ENCODE measurements around the gene GYS1.
"Not testable (repeated sequence)": the region's sequence is repeated elsewhere in the genome, so short reads cannot be mapped to it uniquely, and the experiment has no call there.

The GYS1 gene

GRCh38 chr19:48925240-48925843 is 67.8 kb downstream of the GYS1 start:
- no peak for TF ChIP-seq CTCF (IDR thresholded peaks at IDR 0.05)
- Histone ChIP-seq H3K4me1 (peaks cover 0 to 11% (median 3%) of the 10 kb centered on the region in 4 donors), H3K27me3 (no peaks in the 10 kb centered on the region), H3K9me3 (no peaks in the 10 kb centered on the region), H3K4me3 (no peak overlapping the region), H3K36me3 (peaks cover 14 to 37% (median 31%) of the 10 kb centered on the region in 3 donors), H3K27ac (peak overlapping the region in 1 of 2 donors; percentile 11)
- no peak for DNase-seq
- intact Hi-C loops (cut with DNase I; ENCODE audit: low total_unique reads) = no loop called here

- intact Hi-C loops (cut with DNase I; ENCODE audit: low total_unique reads) = no loop called here
- Histone ChIP-seq H3K36me3 (peaks cover 29 to 62% (median 50%) of the 10 kb centered on the region in 3 donors), H3K4me3 (no peak overlapping the region), H3K27me3 (no peaks in the 10 kb centered on the region), H3K9me3 (no peaks in the 10 kb centered on the region), H3K4me1 (peaks cover 0 to 11% (median 3%) of the 10 kb centered on the region in 4 donors), H3K27ac (no peak overlapping the region)
- no peak for TF ChIP-seq CTCF (IDR thresholded peaks at IDR 0.05)
- no peak for DNase-seq
These were observed 70.3 kb downstream of the GYS1 start for GRCh38 chr19:48922548-48923490.

- intact Hi-C loops (cut with DNase I; ENCODE audit: low total_unique reads) = no loop called here
- H3K27ac ChIP-seq = no peak overlapping the region
- H3K9me3 ChIP-seq = no peaks in the 10 kb centered on the region
- H3K27me3 ChIP-seq = no peaks in the 10 kb centered on the region
- peaks cover 31 to 71% (median 55%) of the 10 kb centered on the region in 3 donors for H3K36me3 ChIP-seq
- no peak overlapping the region for H3K4me3 ChIP-seq
- H3K4me1 ChIP-seq = peaks cover 0 to 3% (median under 1%) of the 10 kb centered on the region in 4 donors
- no peak for TF ChIP-seq CTCF (IDR thresholded peaks at IDR 0.05)
- no peak for DNase-seq
These were observed 71.2 kb downstream of the GYS1 start for GRCh38 chr19:48921721-48922500.

GRCh38 chr19:48920949-48921348 is 72.2 kb downstream of the GYS1 start:
- Histone ChIP-seq H3K4me3 (no peak overlapping the region), H3K27me3 (no peaks in the 10 kb centered on the region), H3K27ac (no peak overlapping the region), H3K36me3 (peaks cover 37 to 81% (median 65%) of the 10 kb centered on the region in 3 donors), H3K4me1 (no peaks in the 10 kb centered on the region), H3K9me3 (no peaks in the 10 kb centered on the region)
- intact Hi-C loops (cut with DNase I; ENCODE audit: low total_unique reads) = no loop called here
- no peak for TF ChIP-seq CTCF (IDR thresholded peaks at IDR 0.05)
- no peak for DNase-seq

- DNase-seq; H3K4me1 ChIP-seq; H3K27me3 ChIP-seq; H3K27ac ChIP-seq; H3K9me3 ChIP-seq; H3K4me3 ChIP-seq; intact Hi-C loops (cut with DNase I; ENCODE audit: low total_unique reads): not testable (repeated sequence)
- H3K36me3 ChIP-seq = peaks cover 53 to 98% (median 82%) of the 10 kb centered on the region in 3 donors
These were observed 73.8 kb downstream of the GYS1 start for GRCh38 chr19:48919271-48919670.

All from tibial artery (tissue), 4 donors.